ENCODE data around the gene TERT.

DNA sequence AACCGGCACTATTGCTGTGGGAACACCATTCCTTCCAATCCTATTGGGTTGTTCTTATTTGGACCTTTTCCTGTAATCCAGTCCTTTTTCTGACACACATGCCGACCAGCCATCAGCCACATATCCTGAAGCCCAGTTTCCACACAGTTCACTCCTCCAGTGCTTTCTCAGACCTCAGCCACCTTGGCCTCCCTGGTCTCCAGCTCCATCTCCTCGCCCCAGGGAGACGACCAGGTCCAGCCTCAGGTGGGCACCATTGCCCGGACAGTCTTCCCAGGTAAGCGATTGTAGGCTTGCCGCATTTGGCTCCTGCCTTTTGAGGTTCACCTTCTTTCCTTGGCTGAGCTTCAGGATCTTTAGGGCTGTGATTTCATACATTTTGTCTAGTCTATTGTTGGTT lies 15.2 kb upstream of the TERT start:
- no peak for TF ChIP-seq EZH2 (IDR thresholded peaks at IDR 0.05; ENCODE audit: borderline replicate concordance, control insufficient read depth, low read depth, low read length)
- no peak for TF ChIP-seq RCOR1 (conservative IDR thresholded peaks at IDR 0.05; ENCODE audit: low read depth, low read length)
